HG03159 (cell line): ENCODE data around the gene NPHS1.
"Not testable (repeated sequence)": the region's sequence is repeated elsewhere in the genome, so short reads cannot be mapped to it uniquely, and the experiment has no call there.

ENCODE experiments used
- ATAC-seq: cut with Tn5 transposase; IDR thresholded peaks from one replicate; pipeline ENCODE4 v1.9.1; 2021; ENCODE audit warnings: mild to moderate bottlenecking, moderate library complexity; ENCODE audit not compliant: unreplicated experiment

Gene NPHS1

GRCh38 chr19:35874392-35874930 lies 22.2 kb upstream of the NPHS1 start:
- ATAC-seq: no peak

GRCh38 chr19:35872180-35872579 lies 19.9 kb upstream of the NPHS1 start:
- no peak for ATAC-seq

GRCh38 chr19:35871611-35872010 lies 19.3 kb upstream of the NPHS1 start:
- no peak for ATAC-seq

- no peak for ATAC-seq
Observed at GRCh38 chr19:35870798-35871197, 18.5 kb upstream of the NPHS1 start.

GRCh38 chr19:35870124-35870736 lies 17.9 kb upstream of the NPHS1 start:
- not testable (repeated sequence) for ATAC-seq

- peak; percentile 79 for ATAC-seq
Observed at GRCh38 chr19:35869327-35870123, 17.2 kb upstream of the NPHS1 start.

GRCh38 chr19:35868823-35869326 lies 16.6 kb upstream of the NPHS1 start:
- no peak for ATAC-seq

GRCh38 chr19:35868172-35868822 lies 16.0 kb upstream of the NPHS1 start, which contains the start of gene APLP1:
TSS of gene APLP1 (plus strand) at chr19:35868574. CDS start at chr19:35868637, 63 bp downstream.
- no peak for ATAC-seq

GRCh38 chr19:35863018-35863417 lies 10.7 kb upstream of the NPHS1 start:
- ATAC-seq: no peak

- ATAC-seq: no peak
Observed at GRCh38 chr19:35862528-35862927, 10.2 kb upstream of the NPHS1 start.

- no peak for ATAC-seq
Observed at GRCh38 chr19:35861640-35862160, 9.4 kb upstream of the NPHS1 start.

- no peak for ATAC-seq
Observed at GRCh38 chr19:35860818-35861639, 8.7 kb upstream of the NPHS1 start.

- no peak for ATAC-seq
Observed at GRCh38 chr19:35860436-35860817, 8.1 kb upstream of the NPHS1 start.

- ATAC-seq: no peak
Observed at GRCh38 chr19:35859414-35859813, 7.1 kb upstream of the NPHS1 start.

GRCh38 chr19:35858311-35858710 lies 6.0 kb upstream of the NPHS1 start:
- ATAC-seq: no peak

- no peak for ATAC-seq
Observed at GRCh38 chr19:35856546-35857149, 4.3 kb upstream of the NPHS1 start, which contains the start of gene KIRREL2. TSS of gene KIRREL2 (plus strand) at chr19:35856911. CDS start at chr19:35857120, 209 bp downstream.

- no peak for ATAC-seq
Observed at GRCh38 chr19:35853038-35853756, 893 bp upstream of the NPHS1 start.

GRCh38 chr19:35851213-35852028 lies 883 bp downstream of the NPHS1 start:
- no peak for ATAC-seq
